ENCODE data around the gene SKA3.
"Not testable (repeated sequence)": the region's sequence is repeated elsewhere in the genome, so short reads cannot be mapped to it uniquely, and the experiment has no call there.

The SKA3 gene

DNA sequence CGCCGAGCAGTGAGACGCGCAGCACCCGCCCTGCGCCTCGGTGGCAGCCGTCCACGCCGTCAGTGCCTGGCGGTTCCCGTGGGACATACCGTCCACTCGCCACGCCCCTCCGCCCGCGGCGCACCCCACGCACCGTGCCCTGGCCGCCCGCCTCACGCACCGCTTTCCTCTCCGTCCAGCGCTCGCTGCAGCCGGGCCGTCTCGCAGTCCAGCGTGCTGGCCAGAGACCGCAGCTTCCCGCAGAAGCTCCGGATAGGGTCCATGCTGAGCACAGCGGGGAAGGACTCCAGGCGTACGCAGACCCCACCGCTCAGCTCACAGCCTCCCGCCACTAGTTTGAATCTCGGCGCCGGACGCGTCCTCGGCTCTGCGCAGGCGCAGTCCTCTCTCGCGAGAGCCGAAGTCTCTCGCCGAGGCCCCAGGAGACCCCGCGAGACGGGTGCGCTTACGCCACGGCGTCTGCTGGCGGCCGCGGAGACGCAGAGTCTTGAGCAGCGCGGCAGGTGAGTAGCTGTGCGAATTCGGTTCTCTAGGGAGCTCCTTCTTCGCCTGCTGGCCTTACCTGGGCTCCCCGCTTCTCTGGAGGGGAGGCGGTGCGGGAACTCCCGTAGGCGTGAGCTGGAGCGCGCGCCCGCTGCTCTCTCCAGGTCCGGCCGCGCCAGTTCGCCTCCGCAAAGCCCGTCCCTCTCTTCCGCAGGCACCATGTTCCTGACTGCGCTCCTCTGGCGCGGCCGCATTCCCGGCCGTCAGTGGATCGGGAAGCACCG lies at the start of gene SKA3, which contains the start of gene MRPL57:
SKA3 (minus strand) TSS at position 338 of the 767 bp plus-strand sequence; CDS start at position 263, 75 bp downstream.
MRPL57 (plus strand) TSS at position 444 of the 767 bp plus-strand sequence; CDS start at position 703, 259 bp downstream.
- DNase-seq, result peak; percentile 95

DNA sequence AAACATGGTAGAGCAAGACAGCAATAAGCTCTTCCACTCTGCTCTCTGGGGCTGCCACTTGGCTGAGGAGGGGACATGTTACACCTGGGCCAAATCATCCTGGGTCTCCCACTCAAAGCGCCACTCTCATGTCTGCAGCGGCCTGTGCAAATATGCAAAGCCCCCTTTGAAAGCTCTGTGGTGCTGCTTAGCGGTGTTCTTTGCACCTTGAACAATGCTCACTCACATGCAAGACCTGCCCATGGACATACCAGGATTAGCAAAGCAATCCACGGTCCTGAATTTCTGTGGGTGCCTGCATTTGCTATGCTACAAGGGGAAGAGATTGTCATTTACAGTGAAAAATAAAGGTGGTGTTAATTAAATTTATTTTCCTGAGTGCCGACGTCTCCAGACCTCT lies 48.7 kb upstream of the SKA3 start:
- no peak for DNase-seq

DNA sequence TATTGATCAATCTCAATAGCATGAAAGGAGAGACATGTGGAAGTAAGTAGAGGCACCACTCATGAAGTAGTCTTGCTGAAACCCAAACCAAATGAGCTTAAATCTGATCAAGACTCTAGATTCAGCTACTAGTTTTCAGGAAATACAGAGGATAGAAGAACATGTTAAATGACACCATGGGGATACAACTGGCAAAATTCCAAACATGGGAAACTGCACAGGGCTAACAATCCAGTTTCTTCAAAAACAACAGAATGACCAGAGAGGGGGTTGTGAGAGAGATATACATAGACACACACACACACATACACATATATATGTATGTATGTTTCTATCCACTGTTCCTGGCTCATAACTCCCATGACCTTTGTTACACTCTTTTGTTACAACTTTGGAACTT lies 44.9 kb upstream of the SKA3 start:
- DNase-seq, result no peak

DNA sequence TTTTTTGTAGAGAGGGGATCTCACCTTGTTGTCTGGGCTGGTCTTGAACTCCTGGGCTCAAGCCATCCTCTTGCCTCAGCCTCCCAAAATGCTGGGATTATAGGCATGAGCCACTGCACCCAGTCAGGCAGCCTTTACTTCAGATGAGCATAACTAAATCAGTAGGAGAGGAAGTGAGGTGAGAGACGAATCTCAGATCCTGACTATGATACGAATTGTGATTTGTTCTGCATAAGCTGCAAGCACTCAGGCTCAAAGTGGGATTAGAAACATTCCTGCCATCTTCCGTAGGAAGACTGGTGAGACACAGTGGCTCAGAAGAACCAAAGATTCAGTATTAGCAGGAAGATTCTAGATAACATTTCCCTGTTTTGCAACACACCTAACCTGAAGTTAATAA lies 43.4 kb upstream of the SKA3 start:
- not testable (repeated sequence) for DNase-seq

DNA sequence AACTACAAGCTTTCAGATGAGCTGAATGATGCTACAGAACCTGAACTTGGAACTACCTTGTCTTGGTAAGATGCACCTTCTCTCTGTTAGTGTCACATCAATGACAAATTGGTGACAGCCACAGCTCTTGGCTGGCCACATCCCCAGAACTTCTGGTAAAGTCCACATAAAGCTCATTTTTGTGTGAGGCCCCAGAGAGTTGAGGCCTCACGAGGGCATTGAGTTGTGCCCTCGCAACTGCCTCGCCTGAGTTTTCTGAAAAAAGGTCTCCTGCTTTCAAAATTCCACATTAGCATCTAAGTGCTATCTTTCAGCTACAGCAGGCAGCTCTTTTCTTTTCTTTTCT lies 42.7 kb upstream of the SKA3 start:
- no peak for DNase-seq

DNA sequence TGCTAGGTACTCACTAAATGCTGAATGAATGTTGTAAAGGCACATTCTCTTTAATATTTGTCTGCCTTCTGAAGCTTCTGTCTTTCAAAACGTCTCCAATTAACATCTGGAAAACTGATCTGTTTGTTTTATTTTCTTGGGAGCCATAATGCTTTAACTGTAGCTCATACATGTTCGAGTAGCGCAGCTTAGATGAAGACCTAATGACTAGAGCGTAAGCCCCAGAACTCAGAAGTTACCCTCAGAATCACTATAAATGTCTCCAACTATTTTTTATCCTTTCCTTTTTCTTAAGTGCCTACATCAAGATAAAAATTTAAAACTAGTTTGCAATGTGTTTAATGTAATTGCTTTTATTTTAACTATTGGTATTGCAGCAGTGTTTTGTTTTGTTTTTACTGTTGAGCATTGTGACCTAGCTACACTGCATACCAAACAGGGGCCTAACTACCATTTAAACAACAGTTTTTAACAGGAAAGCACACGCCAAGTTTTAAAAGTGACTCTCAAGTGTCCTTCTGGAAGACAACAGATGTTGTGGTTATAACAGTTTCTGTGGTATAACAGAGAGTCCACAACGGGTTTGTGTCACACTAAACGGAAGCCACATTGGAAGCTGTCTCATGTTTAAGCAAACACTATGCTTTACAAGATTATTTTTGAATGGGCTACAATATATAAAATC lies 42.1 kb upstream of the SKA3 start:
- DNase-seq, result no peak

DNA sequence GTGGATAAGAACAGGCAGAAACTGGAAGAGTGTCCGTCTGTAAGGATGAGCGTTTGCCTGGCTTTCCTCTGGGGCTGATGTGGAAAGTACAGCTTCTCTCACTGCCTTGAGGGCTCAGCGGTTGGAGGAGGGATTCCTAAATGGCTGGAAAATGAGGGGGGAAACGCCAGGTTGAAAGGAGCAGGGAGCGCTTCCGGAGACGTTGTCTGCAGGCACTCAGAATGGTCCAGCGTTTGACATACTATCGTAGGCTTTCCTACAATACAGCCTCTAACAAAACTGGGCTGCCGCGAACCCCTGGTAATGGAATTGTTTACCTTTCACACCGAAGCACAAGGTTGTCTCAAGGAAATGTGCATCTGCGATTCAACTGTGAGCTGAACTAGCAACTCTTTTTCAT lies 40.0 kb upstream of the SKA3 start:
- no peak for DNase-seq

DNA sequence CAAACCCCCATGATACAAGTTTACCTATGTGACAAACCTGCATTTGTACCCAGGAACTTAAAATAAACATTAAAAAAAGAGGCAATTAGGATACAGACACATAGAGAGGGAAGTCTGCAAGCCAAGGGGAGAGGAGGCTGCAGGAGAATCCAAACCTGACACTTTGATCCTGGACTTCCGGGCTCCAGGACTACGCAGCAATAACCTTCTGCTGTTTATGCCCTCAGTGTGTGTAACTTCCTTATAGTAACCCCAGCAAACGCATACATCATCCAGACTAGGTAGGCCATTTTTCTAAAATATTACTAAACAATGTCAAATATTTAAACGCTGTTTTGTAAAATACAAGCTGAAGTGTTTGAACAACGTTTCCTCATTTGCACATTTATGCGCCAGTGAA lies 39.1 kb upstream of the SKA3 start:
- DNase-seq, result not testable (repeated sequence)

DNA sequence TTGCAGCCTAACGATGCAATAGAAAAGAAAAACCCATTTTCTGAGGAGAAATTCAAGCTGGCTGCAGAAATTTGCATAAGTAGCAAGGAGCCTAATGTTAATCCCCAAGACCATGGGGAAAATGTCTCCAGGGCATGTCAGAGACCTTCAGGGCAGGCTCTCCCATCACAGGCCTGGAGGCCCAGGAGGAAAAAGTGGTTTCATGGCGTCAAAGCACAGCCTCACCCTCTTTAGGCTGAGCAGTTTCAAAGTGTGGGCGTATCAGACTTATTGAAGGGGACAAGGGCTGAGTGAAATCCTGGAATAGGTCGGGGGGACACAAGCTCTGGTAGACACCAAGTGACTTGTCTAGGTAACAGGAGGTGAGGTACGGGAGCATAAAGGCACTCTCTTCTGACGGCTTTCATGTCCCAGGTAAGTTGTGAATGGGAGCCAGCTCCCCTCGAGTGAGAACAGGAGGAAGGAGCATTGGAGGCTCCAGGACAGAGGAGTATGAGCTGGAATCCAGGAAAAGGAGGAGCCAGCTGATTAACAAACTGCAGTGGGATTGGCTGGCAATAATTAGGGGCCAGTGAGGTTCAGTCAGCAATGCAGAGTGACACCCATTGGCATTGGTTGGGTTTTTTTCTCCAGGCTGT lies 35.9 kb upstream of the SKA3 start:
- no peak for DNase-seq

DNA sequence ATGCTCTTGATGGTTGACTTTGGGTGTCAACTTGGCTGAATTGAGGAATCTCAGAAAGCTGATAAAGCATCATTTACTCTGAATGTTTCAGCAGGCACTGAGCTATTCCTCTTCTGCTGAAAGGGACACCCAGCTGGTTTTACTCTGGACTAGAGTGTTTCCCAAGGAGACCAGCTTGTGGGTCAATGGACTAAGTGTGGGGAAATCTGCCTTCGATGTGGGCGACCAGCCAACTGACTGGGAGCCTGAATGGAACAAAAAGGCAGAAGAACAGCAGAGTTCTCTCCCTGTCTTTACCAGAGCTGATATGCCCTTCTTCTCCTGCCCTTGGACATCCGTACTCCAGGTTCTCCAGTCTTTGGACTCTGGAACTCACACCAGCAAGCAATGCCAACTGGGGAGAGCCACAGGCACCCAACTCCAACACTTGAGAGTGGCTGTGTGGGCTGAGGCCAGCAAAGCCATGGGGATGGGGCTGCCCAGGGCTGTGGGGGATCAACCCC lies 32.4 kb upstream of the SKA3 start:
- no peak for DNase-seq

DNA sequence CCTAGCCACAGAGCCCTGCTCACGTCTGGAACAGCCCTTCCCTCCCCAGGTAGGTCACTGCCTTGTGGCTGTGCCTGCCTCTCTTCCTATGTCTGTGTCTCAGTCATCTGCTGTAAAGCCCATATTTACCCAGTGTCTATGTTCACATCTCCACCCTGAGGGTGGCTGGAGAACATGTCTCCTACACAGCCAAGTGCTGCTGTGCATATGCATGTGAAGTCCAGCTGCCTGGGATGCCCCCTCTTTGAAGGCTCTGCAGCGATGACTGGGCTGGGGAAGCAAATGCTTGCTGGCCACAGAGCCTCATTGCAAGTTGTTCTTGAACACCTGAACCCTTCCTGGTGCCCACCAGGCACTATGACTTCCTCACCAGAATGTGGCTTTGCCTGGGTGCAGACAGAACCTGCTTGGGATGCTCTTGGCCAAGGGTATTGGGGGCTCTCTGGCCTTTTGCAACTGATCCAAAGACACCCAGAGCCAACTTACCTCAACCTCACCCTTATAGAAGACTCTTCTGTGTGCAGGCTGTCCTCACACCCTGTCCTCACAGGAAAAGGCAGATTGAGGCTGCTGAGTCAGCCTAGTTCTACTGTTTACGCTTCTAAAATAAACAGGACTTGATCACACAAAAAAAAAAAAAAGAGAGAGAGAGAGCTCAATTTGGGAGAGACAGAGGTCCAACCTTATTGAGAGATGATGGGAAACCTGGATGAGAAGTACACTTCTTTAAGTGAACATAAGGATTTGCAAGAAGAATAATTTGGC lies 26.6 kb upstream of the SKA3 start:
- no peak for DNase-seq

DNA sequence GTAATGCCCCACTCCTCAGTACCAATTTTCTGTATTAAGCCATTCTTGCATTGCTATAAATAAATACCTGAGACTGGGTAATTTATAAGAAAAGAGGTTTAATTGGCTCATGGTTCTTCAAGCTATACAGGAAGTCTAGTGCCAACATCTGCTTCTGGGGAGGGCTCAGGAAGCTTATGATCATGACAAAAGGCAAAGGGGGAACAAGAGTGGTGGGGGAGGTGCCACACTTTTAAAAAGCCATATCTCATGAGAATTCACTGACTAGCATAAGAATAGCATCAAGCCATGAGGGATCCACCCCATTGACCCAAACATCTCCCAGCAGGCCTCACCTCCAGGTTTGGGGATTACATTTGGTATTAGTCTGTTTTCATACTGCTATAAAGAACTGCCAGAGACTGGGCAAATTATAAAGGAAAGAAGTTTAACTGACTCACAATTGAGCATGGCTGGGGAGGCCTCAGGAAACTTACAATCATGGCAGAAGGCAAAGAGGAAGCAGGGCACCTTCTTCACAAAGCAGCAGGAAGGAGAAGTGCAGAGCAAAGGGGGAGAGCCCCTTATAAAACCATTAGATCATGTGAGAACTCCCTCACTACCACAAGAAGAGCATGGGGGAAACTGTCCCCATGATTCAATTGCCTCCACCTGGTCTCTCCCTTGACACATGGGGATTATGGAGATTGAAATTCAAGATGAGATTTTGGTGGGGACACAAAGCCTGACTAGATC lies 25.3 kb upstream of the SKA3 start:
- not testable (repeated sequence) for DNase-seq

DNA sequence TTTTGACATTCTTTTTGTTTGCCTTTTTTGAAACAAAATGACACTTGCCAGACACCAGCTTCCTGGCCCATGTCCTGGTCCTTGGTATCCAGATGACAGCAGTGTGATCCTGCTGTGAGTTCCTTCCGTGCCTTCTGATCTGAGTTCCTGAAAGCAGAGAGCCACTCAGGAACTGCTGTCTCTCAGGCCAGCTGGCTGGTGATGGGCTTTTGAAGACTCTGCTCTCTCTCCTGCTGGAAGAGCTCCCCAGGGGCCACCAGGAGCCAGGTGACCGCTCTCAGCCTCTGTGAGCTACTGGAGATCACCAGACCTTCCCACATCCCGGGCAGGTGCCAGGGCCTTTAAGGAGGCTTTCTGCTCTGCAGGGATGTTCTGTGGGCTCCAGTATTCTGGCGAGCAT lies 22.0 kb upstream of the SKA3 start:
- not testable (repeated sequence) for DNase-seq

DNA sequence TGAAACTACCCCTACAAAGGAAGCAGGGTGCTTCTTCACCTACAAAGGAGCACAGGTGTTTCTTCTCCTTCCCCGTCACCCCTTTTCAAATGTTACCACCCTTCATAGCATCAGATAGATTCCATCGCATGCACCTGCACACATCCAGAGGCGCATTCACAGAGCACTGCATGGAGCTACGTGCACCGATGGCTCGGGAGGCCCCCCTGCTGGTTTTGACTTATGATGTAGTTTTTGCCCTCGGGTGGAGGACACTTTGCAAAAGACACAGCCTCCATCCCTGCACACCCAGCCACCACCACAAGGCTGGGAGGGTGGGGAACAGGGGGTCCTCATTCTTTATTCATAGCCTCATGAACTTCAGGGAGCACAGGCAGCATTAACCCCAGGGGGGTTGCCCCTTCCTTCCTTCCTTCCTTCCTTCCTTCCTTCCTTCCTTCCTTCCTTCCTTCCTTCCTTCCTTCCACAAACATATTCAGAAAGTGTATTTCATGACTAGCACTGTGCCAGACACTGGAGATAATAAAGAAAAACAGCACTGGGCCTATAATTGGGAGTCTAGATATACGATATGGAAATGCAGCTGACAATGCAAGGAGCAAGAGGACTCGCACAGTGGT lies 21.4 kb upstream of the SKA3 start:
- not testable (repeated sequence) for DNase-seq

DNA sequence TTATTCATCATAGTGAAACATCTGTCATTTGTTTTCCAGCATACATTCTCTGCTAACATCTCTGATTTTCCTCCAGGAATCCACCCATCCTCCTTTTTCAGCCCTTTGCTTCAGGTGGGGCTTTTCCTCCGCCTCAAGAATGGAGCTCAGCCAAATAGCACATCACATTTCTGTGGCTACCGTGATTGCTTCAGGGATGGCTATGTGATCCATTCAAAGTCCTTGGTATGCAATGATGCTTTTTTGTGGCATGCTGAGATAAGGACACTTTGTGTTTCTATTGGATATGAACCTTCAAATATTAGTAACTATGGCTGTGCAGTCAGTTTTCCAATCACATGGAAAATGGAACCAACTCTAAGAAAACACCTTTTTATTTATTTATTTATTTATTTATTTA lies 18.4 kb upstream of the SKA3 start:
- DNase-seq, result not testable (repeated sequence)

DNA sequence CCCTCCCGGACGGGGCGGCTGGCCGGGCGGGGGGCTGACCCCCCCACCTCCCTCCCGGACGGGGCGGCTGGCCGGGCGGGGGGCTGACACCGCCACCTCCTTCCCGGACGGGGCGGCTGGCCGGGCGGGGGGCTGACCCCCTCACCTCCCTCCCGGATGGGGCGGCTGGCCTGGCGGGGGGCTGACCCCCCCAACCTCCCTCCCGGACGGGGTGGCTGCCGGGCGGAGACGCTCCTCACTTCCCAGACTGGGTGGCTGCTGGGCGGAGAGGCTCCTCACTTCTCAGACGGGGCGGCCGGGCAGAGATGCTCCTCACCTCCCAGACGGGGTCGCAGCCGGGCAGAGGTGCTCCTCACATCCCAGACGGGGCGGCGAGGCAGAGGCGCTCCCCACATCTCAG lies 10.1 kb upstream of the SKA3 start:
- DNase-seq, result not testable (repeated sequence)

DNA sequence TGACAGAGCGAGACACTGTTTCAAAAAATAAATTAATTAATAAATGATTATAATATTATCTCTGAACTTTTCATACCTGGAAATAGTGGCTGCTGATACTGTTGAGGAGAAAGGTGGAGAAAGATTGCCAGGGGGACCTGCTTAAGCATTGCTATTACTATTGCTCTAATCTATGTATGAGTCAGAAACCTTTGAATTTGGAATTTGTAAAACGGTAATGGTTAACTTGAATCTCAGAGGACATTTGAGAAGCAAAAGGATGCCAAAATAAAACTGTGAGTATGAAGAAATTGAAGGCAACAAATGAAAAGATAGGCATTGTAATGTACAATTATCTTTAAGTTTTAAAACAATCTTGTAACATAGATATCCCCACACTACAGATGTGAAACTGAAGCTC lies 5.3 kb upstream of the SKA3 start:
- DNase-seq, result no peak

DNA sequence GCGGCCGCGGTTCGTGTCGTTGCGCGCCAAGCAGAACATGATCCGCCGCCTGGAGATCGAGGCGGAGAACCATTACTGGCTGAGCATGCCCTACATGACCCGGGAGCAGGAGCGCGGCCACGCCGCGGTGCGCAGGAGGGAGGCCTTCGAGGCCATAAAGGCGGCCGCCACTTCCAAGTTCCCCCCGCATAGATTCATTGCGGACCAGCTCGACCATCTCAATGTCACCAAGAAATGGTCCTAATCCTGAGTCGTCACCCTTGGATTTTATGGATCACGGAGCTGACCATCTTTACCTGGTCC lies 581 bp upstream of the SKA3 start:
- no peak for DNase-seq

DNA sequence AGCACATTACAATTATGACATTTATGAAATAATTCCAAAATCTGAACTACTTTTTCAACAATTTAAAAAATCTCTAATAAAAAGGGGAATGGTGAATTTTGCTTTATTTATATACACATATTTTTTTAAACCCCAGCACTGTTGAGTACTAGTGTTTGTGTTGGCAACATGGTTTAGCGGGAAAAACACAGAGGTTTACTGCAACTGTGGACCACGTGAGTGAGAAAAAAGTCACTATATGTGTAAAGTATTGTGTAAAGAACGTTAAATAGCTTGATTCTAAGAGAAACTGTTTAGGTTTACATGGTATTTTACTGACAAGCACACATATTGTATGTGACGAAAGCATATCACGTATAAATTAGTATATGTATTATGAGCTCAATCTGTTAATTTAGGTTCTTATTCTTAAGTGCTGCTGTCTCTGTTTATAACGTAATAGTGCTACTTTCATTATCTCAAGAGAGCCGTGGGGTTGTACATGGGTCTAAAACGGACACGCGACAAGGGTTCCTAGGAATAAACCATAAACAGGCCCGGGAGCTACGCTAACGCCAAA lies 617 bp downstream of the SKA3 start:
- DNase-seq, result no peak

DNA sequence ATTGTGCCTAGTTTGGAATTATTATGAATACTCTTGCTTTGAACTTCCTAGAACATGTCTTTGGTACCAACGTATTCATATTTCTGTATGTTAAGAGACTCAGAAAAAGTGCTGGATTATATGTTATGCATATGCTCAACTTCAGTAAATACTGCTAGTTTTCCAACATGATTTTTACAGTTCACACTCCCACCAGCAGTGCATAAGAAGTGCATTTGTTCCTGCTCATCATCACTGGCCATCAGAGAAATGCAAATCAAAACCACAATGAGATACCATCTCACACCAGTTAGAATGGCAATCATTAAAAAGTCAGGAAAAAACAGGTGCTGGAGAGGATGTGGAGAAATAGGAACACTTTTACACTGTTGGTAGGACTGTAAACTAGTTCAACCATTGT lies 2.6 kb downstream of the SKA3 start:
- DNase-seq, result not testable (repeated sequence)

DNA sequence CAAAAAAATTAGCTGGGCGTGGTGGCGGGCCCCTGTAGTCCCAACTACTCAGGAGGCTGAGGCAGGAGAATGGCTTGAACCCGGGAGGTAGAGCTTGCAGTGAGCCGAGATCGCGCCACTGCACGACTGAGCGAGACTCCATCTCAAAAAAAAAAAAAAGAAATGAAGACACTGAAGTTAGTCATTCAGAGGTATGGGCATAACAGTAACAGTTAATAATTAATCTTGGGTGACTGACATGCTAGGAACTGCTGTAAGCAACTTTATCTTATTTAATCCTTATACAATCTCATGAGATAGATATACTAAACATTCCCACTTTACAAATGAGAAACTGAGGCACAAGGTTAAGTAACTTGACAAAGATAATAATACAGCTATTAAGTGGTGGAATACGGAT lies 4.9 kb downstream of the SKA3 start:
- no peak for DNase-seq

DNA sequence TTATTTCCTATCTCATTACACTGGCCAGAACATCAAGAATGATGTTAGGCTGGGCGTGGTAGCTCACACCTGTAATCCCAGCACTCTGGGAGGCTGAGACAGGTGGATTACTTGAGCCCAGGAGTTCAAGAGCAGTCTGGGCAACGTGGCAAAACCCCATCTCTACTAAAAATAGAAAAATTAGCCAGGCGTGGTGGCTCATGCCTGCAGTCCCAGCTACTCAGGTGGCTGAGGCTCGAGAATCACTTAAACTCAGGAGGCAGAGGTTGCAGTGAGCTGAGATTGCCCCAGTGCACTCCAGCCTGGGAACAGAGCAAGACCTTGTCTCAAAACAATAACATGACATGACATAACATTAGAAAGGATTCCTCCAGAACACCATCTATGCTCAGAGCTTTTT lies 10.7 kb downstream of the SKA3 start:
- not testable (repeated sequence) for DNase-seq
